ENCODE results near the gene TRAPPC8.

TRAPPC8 gene

GRCh38 chr18:31783059-31783458 is 159.9 kb downstream of the TRAPPC8 start:
- DNase-seq (ENCODE audit: low spot score) = no peak
- in situ Hi-C loops (cut with MboI; ENCODE audit: low sequenced_read_pairs, unreplicated experiment) = no loop called here

More at GRCh38 chr18:31783059-31783458, 159.9 kb downstream of the TRAPPC8 start:
- no peak for TF ChIP-seq CTCF (IDR thresholded peaks at IDR 0.05; ENCODE audit: borderline replicate concordance, control extremely low read depth, extremely low read depth, insufficient read depth, missing control alignments)
